ENCODE data around the gene EPHB2.

EPHB2 gene

GRCh38 chr1:22702296-22703085 lies 8.1 kb upstream of the EPHB2 start:
- no peak for TF ChIP-seq SIN3A (IDR thresholded peaks at IDR 0.05; ENCODE audit: borderline replicate concordance, insufficient read depth, low read length)
- TF ChIP-seq TAF1 (IDR thresholded peaks at IDR 0.05; ENCODE audit: borderline replicate concordance, insufficient read depth, low read length), result no peak
- TF ChIP-seq POLR2AphosphoS5 (IDR thresholded peaks at IDR 0.05; ENCODE audit: low read depth, low read length), result no peak
- TF ChIP-seq FOXP2 (optimal IDR thresholded peaks at IDR 0.05; ENCODE audit: borderline replicate concordance, extremely low read depth, extremely low read length, insufficient read depth), result no peak
- no peak for TF ChIP-seq REST (IDR thresholded peaks at IDR 0.05; ENCODE audit: insufficient read depth in 1 of 2, low read depth in 2 of 2, low read length in 2 of 2)

GRCh38 chr1:22704440-22705067 lies 6.1 kb upstream of the EPHB2 start:
- TF ChIP-seq SIN3A (IDR thresholded peaks at IDR 0.05; ENCODE audit: borderline replicate concordance, insufficient read depth, low read length) (no peak), TAF1 (IDR thresholded peaks at IDR 0.05; ENCODE audit: borderline replicate concordance, insufficient read depth, low read length) (no peak), POLR2AphosphoS5 (IDR thresholded peaks at IDR 0.05; ENCODE audit: low read depth, low read length) (no peak), FOXP2 (optimal IDR thresholded peaks at IDR 0.05; ENCODE audit: borderline replicate concordance, extremely low read depth, extremely low read length, insufficient read depth) (no peak), REST (IDR thresholded peaks at IDR 0.05; ENCODE audit: insufficient read depth in 1 of 2, low read depth in 2 of 2, low read length in 2 of 2) (no peak)

GRCh38 chr1:22705586-22705985 lies 5.1 kb upstream of the EPHB2 start:
- TF ChIP-seq REST (IDR thresholded peaks at IDR 0.05; ENCODE audit: insufficient read depth in 1 of 2, low read depth in 2 of 2, low read length in 2 of 2) (no peak), POLR2AphosphoS5 (IDR thresholded peaks at IDR 0.05; ENCODE audit: low read depth, low read length) (no peak), FOXP2 (optimal IDR thresholded peaks at IDR 0.05; ENCODE audit: borderline replicate concordance, extremely low read depth, extremely low read length, insufficient read depth) (no peak), TAF1 (IDR thresholded peaks at IDR 0.05; ENCODE audit: borderline replicate concordance, insufficient read depth, low read length) (no peak), SIN3A (IDR thresholded peaks at IDR 0.05; ENCODE audit: borderline replicate concordance, insufficient read depth, low read length) (no peak)

- TF ChIP-seq FOXP2 (optimal IDR thresholded peaks at IDR 0.05; ENCODE audit: borderline replicate concordance, extremely low read depth, extremely low read length, insufficient read depth) (no peak), POLR2AphosphoS5 (IDR thresholded peaks at IDR 0.05; ENCODE audit: low read depth, low read length) (no peak), SIN3A (IDR thresholded peaks at IDR 0.05; ENCODE audit: borderline replicate concordance, insufficient read depth, low read length) (no peak), REST (IDR thresholded peaks at IDR 0.05; ENCODE audit: insufficient read depth in 1 of 2, low read depth in 2 of 2, low read length in 2 of 2) (no peak), TAF1 (IDR thresholded peaks at IDR 0.05; ENCODE audit: borderline replicate concordance, insufficient read depth, low read length) (no peak)
Observed at GRCh38 chr1:22708777-22709176, 1.9 kb upstream of the EPHB2 start.

All from PFSK-1 (cell line).